Stimulated activated CD8-positive, alpha-beta memory T cell treated with anti-CD3 and anti-CD28 coated beads, Interleukin-2, amount 100 ng/mL, for 48 hours (primary cell): Measurements from ENCODE around the gene GJB5.
"Not testable (repeated sequence)": the region's sequence is repeated elsewhere in the genome, so short reads cannot be mapped to it uniquely, and the experiment has no call there.

Source experiments
- DNase-seq, 2 donors: peaks; one replicate each; pipeline ENCODE4 v3.0.0-alpha.2; 2020; ENCODE audit warnings: low read depth in 2 of 2

GJB5 gene

GRCh38 chr1:34745666-34746065 lies 9.2 kb upstream of the GJB5 start:
- no peak for DNase-seq

GRCh38 chr1:34746101-34746500 lies 8.7 kb upstream of the GJB5 start:
- no peak for DNase-seq

DNA sequence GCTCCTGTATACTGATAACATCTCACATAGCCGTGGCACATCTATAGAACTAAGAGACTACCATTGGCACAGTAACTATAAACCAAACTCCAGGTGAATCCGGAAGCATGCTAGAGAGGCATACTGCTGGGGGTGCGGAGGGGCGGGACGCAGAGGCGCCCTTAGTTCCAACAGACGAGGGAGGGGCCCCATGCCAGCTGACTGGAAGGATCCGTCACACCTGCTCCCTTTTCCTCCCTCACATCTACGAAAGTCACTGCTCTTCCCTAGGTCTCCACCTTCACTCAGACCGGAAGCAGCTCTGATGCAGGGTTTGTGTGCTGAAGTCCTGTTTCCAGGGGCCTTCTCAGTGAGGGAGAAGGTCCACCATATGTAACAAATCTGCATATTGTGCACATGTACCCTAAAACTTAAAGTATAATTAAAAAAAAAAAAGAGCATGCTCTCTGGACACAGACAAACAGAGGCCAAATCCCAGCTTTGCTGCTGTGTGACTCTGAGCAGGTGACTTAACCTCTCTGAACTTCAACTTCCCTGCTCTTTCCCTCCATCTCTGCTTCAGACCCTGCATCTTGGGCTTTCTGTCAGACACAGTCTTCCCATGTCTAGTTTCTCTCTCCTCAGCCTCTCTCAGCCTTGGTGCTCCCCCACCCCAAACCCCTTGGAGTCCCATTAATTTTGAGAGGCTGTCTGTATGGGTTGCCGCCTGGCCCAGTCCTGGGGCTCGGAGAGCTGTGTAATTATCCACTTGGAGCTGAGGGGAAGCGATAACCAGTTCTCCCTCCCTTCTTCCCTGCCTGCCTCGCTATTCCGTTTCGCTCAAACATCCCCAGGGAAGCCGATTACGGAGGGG lies 7.8 kb upstream of the GJB5 start:
- no peak for DNase-seq

DNA sequence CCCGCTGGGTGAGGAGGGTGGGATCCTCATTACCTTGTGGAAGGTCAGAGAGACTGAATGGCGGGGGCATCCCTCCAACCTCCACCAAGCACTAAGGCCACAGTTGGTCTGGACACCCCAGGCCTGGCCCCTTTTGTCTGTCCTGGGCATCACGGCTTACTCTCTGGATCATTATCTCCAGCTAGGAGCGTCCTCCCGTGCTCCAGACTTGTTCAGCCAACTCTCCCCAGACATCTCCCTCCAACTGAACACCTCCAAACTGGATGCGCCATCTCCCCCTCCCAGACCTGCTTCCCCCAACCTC lies 7.3 kb upstream of the GJB5 start:
- DNase-seq = no peak

DNA sequence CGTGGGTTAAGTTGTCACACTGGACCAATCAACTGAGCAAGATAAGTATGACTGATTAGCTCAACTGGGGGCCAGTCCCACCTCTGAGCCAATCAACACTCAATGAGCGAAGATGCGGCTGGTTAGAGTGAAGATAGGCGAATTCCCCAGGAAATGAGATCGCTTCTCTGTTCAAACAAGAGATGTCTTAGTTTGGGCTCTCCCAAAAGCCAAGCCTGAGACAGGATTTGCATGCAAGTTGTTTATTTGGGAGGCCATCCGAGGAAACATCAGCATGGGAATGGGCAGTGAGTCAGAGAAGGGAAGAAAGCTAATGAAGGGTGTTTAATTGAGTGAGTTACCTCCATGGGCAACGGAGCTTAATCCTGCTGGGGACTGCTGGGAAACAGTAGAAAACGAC lies 4.9 kb upstream of the GJB5 start:
- DNase-seq = no peak

DNA sequence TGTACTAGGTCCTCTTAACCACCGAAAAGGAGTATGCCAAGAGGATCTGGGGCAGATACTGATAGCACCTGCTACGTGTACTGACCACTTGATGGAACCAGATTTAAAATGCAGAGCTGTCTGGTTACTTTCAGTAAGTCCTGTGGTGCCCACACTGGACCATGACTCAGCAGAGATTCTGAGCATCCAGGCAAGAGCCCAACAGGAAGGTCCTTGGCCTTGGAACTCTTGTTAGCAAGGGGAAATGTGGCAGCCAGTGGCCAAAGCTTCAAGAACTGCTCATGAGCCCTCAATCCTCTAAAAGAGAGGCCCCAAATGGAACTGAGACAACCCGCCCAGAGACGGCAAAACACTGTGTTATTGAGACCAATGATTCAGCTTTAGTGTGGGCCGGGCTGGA lies 4.2 kb upstream of the GJB5 start:
- no peak for DNase-seq

DNA sequence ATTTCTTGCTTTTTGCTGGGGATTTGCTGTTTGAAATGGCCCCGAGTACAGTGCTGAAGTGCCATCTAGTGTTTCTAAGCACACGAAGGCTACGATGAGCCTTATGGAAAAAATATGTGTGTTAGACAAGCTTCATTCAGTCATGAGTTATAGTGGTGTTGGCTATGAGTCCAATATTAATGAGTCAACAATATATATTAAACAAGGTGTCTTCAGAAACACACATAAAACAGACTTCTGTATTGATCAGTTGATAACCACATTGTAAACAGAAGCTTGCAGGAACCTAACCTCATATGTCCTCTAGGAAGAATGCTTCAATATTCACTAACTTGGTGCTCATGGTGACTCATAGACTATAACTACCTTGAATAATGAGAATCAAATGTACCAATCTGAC lies 1.7 kb upstream of the GJB5 start:
- no peak for DNase-seq

GRCh38 chr1:34755961-34756360 lies 1.1 kb downstream of the GJB5 start:
- no peak for DNase-seq

- DNase-seq = no peak
Measured at GRCh38 chr1:34757386-34757785, 2.5 kb downstream of the GJB5 start.

GRCh38 chr1:34758751-34759150 lies 3.9 kb downstream of the GJB5 start:
- DNase-seq = no peak

DNA sequence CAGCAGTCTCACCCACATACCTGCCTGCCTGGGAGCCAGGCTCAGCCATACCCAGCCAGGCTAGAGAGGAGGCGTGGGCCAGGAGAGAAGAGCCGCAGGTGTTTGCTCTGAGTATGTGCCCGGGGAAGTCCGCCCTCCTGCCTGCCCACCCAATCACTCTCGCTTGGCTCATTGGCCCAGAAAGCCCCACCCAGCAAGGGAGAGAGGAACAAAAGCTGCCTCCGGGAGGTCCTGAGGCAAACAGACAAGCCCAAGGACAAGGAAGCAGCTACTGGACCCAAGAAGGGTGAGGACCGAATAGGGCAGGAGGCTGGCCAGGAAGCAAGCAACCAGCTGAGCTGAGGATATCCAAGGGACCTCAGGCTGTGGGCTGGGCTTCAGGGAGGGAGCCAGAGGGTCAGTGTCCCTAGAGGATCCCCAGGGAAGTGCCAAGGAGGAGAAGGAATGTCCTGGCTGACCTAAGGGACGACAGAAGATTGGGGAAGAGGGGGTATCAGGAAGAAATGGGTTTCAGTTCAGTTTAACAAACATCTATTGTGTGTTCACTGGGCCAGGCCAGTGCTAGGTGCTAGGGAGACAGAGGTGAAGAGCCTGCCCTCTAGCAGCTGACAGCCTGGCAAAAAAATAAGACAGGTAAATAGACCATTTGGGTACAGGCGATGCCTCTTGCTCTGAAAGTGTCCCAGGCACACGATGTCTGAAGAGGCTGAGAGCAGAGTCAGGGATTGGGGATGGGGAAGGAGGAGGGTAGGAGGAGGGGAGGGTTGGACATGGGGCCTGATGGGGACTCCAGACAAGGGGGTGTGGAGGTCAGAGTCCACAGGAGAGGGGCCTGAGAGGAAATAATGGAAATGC lies 4.9 kb downstream of the GJB5 start, which contains the start of gene GJB4:
TSS of gene GJB4 (plus strand) at position 238 of the 855 bp plus-strand sequence. CDS start 1,515 bp downstream, outside the sequence.
- no peak for DNase-seq

DNA sequence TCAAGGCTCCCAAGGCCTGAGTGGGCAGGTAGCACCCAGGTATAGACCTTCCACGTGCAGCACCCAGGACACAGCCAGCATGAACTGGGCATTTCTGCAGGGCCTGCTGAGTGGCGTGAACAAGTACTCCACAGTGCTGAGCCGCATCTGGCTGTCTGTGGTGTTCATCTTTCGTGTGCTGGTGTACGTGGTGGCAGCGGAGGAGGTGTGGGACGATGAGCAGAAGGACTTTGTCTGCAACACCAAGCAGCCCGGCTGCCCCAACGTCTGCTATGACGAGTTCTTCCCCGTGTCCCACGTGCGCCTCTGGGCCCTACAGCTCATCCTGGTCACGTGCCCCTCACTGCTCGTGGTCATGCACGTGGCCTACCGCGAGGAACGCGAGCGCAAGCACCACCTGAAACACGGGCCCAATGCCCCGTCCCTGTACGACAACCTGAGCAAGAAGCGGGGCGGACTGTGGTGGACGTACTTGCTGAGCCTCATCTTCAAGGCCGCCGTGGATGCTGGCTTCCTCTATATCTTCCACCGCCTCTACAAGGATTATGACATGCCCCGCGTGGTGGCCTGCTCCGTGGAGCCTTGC lies 6.4 kb downstream of the GJB5 start:
- no peak for DNase-seq

DNA sequence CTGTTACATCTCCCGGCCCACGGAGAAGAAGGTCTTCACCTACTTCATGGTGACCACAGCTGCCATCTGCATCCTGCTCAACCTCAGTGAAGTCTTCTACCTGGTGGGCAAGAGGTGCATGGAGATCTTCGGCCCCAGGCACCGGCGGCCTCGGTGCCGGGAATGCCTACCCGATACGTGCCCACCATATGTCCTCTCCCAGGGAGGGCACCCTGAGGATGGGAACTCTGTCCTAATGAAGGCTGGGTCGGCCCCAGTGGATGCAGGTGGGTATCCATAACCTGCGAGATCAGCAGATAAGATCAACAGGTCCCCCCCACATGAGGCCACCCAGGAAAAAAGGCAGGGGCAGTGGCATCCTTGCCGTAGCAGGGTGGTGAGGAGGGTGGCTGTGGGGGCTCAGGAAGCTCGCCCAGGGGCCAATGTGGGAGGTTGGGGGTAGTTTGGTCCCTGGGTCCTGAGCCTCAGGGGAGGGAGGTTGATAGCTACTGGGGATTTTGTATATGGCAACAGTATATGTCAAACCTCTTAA lies 7.0 kb downstream of the GJB5 start:
- DNase-seq = no peak

- DNase-seq = no peak
Measured at GRCh38 chr1:34762474-34763141, 7.8 kb downstream of the GJB5 start.

- DNase-seq = no peak
Measured at GRCh38 chr1:34763142-34763781, 8.4 kb downstream of the GJB5 start.

DNA sequence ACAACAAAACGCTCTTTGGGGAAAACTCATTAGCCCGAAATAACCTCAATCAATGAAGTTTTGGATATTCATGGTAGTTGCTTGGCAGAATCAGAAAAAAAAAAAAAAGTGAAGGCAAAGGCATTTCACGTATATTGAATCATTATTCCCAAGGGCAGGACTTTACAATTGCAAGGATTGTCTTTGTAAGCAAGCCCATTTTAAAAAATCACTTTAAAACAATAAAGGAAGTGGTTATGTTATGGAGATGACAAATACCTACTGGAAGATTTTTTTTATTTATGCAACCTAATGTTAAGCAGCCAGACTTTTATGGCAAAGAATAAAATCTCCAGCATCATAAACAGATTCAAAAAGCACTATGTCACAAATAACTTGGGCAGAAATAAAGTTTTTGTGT lies 14.0 kb downstream of the GJB5 start:
- DNase-seq = no peak

DNA sequence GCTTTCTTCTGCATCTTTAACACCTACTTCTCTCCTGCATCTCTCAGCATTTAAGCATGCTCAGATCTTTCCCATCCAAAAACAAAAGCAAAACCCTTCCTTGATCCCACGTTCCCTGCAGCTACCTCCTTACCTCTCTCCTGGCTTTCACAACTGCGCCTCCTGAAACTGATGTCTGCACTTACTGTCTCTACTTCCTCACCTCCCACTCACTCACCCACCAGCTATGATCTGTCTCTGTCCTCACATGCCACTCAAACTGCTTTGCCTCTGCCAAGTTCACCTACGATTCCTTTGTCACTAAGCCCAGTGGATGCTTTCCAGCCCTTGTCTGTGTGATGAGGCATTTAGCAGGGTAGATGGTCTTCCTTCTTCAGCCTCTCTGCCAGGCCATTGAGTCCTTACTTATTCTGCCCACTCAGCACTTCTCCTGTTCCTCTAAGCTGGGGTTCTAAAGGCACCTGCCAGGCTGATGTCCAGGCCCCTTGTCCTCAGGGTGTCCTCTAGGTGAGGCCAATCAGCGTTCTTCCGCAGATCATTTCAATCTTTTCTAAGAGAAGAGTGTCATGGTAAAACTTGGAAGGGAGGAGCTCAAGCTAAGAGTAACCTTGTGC lies 16.2 kb downstream of the GJB5 start:
- no peak for DNase-seq

DNA sequence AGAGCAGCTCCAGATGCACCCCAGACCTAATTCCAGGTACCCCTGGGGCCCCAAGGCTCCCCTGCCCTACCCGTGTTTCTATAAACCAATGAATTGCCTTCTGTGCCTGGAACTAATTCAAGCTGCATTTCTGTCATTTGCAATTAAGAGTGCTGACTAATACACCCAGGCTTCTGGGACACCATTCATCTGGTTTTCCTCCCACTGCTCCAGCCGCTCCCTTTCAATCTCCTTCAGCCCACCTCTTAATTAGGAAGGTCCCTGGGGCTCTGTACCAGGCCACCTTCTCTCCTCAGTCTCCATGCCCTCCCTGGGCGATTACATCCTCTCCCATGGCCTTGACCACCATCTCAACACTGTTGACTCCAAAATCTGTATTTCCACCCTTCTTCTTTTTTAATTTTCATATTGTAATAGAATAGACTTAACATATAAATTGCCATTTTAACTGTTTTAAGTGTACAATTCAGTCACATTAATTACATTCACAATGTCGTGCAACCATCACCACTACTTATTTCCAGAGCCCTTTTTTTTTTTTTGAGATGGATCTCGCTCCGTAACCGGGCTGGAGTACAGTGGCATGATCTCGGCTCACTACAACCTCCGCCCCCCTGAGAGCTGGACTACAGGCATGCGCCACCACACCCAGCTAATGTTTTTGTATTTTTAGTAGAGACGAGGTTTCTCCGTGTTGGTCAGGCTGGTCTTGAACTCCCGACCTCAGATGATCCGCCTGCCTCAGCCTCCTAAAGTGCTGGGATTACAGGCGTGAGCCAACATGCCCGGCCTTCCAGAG lies 16.9 kb downstream of the GJB5 start:
- DNase-seq = no peak

DNA sequence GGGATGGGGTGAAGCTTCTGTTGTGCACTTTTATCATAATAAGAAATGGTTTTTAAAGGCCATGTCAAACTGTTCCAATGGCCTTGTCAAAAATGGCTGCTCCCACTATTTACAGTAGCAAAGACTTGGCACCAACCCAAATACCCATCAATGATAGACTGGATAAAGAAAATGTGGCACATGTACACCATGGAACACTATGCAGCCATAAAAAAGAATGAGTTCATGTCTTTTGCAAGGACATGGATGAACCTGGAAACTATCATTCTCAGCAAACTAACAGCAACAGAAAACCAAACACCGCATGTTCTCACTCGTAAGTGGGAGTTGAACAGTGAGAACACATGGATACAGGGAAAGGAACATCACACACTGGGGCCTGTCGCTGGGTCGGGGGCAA lies 18.3 kb downstream of the GJB5 start:
- not testable (repeated sequence) for DNase-seq

DNA sequence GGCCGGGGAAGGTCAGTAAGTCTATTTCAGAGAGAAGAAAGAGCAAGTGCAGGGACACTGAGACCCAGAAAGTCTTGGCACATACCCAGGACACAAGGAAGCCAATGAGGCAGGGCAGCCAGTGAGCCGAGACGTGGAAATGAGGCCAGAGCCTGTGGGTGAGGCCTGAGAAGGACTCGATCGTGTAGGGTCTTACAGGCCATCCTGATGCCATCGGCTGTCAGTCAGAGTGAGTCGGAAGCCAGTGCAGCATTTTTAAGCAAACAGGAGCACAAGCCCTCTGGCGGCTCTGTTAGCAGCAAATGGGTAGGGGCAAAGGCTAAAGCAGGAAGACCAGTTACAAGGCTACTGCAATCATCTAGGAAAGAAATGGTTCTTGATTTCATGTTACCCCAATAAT lies 20.1 kb downstream of the GJB5 start:
- DNase-seq = no peak
